HG02970 (cell line): Measurements from ENCODE around the gene AGPS.
"Not testable (repeated sequence)": the region's sequence is repeated elsewhere in the genome, so short reads cannot be mapped to it uniquely, and the experiment has no call there.

ENCODE experiments used
- ATAC-seq: cut with Tn5 transposase; IDR thresholded peaks from one replicate; pipeline ENCODE4 v1.9.1; 2021; ENCODE audit warnings: mild to moderate bottlenecking, moderate library complexity, moderate number of reproducible peaks; ENCODE audit not compliant: unreplicated experiment, low FRiP score

AGPS gene

DNA sequence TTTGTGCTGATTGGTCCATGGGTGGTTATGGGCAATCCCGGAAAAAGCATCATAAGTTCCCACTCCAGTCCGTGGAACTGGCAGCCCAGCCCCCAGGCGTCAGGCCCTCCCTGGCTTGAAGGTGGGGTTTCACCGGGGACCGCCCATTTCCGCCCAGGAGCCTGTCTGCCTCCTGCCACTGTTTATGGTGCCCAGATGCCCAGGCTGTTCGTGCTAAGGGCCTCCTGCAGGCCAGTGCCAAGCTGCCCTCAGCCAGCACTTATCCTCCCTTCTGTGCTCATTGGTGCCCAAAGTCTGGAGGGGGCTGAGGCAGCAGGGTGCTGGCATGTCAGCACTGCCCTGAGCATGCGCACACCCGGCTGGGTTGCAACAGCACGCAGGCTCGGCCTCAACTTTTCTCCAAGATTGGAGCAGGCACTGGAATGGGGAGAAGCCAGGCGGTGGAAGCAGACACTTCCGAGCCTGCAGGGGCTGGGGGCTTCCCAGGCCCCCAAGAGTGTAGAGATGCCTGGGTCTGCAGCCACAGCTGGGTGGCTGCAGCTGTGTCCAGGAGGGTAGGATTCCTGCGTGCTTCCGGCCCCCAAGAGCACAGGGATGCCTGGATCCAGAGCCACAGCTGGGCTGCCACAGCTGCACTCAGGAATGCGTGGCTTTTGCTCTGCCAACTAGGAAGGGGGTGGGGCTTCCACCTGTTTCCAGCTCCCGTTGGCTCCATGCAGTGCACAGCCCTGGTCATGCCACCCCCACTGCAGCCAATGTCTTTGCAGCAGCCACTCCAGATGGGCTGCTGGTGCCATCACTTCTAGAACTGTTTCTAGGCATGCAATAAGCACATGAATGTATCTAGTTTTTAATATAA, 74.0 kb downstream of the AGPS start:
- no peak for ATAC-seq

DNA sequence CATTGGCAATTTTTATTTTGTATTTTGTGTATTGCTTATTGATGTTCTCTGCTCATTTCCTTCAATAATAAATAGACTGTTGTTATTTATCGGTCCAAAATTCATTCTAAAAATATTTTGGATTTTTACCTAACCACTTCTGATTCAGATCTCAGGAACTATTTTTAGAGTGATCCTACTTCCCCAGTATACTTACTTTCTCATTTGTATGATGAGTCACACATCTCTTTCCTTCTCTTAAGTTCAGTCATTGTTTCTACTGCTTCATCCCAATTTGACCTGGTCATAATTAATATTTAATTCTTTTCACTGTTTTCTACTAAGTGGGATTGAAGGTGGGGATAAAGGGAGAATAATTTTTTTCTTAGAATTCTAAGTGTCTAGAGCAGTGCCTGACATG, 75.1 kb downstream of the AGPS start:
- no peak for ATAC-seq

- no peak for ATAC-seq
Observed at GRCh38 chr2:177471990-177472389, 79.4 kb downstream of the AGPS start.

- ATAC-seq: no peak
Observed at GRCh38 chr2:177474301-177474700, 81.7 kb downstream of the AGPS start.

GRCh38 chr2:177474998-177475397, 82.4 kb downstream of the AGPS start:
- ATAC-seq: no peak

- no peak for ATAC-seq
Observed at GRCh38 chr2:177476897-177477296, 84.3 kb downstream of the AGPS start.

DNA sequence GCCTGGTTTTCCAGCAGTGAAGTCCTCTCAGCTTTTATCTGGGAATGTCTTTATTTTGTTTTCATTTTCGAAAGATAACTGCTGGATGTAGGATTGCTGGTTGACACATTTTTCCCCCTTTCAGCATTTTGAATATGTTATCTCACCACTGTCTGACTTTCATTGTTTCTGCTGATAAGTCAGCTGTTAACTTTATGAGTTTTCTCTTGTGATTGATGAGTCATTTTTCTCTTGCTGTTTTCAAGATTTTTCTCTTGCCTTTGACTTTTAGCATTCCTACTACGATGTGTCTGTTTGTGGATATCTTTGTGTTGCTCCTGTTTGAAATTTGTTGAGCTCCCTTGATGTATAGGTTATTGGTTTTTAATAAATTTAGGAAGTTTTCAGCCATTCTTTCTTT, 85.5 kb downstream of the AGPS start:
- no peak for ATAC-seq

- no peak for ATAC-seq
Observed at GRCh38 chr2:177478907-177479306, 86.3 kb downstream of the AGPS start.

DNA sequence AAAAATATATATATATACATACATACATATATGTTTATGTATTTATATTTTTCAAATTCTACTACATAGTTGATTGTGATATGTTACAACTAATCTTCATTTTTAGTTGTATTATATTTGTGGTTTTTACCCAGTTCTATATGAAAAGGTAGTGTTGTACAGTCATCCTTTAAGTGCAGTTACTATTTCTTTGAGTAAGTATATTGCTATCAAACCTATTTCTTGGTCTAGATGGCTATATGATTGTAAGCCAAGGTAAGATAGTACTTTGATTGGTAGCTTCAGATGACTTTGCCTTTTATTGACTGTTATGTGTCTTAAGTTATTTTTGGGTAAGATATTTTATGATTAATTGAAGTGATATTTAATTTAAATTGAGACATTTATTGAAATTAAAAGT, 89.6 kb downstream of the AGPS start:
- no peak for ATAC-seq

GRCh38 chr2:177483531-177483930, 91.0 kb downstream of the AGPS start:
- no peak for ATAC-seq

- ATAC-seq: no peak
Observed at GRCh38 chr2:177484180-177484795, 91.7 kb downstream of the AGPS start.

DNA sequence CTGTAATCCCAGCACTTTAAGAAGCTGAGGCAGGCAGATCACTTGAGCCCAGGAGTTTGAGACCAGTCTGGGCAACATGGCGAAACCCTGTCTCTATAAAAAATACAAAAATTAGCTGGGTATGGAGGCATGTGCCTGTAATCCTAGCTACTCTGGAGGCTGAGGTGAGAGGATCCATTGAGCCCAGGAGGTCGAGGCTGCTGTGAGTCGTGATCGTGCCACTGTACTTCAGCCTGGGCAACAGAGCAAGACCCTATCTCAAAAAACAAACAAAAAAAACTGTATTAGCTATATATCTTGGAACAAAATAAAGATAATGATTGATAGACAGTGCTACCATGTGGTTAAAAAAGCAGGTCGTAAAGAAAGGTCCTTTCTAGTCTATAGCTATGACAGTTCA, 93.1 kb downstream of the AGPS start:
- not testable (repeated sequence) for ATAC-seq

GRCh38 chr2:177489719-177490301, 97.2 kb downstream of the AGPS start:
- ATAC-seq: no peak

DNA sequence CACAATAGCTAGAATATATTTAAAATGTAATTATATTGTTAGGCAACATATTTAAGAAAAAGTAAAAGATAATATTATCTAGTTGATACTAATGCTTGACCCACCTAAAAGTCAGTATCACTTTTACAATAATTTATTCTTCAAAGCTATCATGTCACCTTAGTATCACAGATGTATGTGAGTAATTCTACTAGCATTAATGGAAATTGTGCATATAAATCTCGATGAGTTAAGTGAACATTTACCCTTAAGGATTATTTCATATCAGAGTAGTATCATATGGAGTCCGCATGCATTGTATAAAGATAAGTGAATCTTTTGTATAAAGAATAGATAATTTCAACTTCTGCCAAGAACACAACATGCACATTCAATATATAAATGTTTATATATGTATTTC, 103.4 kb downstream of the AGPS start:
- ATAC-seq: no peak

GRCh38 chr2:177496921-177497320, 104.3 kb downstream of the AGPS start:
- ATAC-seq: no peak

DNA sequence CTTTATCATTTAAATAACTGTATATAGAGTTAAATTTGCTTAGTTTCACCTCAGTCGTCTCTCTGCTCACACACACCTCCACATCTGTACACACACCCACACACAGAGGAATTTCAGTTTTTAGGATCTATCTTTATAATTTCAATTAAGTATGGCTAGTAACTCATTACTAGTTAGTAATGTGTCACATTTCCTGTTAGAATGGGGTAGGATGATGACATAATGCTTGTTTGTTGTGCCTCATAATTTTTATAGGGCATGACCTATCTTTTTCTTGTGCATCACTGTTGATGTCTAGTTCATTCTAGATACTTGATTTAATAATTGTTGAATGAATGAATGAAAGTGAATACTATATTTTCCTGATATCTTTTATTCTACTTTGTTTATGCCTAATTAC, 108.6 kb downstream of the AGPS start:
- no peak for ATAC-seq

- ATAC-seq: no peak
Observed at GRCh38 chr2:177506505-177506904, 113.9 kb downstream of the AGPS start.

DNA sequence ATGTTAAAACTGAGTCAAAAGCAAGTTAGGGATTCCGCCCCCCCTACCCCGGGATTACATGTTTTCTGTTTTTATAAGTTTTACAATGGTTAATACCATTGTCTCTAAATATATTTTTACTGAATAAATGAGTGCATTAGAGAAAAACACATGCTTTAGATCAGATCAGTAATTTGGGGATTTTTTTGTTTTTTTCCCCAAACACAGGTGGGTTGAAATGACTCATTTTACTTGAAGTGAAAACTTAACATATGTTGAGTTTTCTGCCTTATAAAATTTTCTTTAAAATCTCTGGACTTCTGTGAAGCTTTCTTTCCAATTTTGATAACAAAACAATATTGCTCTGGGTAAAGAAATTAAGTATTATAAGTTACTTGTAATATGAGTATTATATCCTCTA, 114.4 kb downstream of the AGPS start:
- no peak for ATAC-seq

DNA sequence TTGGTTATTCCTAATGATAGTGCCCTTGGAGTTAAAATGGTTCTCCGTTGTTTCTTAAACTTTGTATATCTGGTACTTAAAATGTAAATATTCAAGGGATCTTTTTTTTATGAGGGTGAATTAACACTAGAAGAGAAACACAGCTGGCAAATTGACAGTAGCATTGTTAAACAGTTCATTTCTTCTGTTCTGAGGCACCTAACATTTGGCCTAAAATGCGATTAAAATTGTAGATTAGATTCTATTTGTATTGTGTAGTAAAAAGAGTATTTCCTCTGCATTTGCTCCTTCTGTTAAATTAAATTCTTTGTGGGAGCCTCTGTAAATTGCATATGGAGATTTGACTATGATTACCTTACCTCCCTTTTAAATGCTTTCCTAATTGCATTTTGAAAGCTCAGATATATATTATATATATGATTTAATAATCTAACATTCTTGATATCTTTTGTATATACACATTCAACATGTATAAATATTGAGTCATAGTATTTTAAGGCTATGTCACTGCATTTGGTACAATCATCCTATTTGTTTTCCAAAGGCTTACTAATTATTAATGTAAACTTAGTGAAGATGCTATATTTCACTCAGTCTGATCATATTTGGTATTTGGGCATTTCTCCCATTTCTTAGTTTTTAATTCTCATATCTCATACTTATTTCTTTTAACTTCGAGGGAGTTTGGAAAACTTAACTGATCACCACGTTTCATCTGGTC, 124.4 kb downstream of the AGPS start:
- no peak for ATAC-seq

GRCh38 chr2:177518754-177519153, 126.2 kb downstream of the AGPS start:
- ATAC-seq: no peak

- no peak for ATAC-seq
Observed at GRCh38 chr2:177519534-177520115, 127.1 kb downstream of the AGPS start.
